GM08714 (cell line): ENCODE results near the gene CELSR1.

Source experiments
- H3K4me3 ChIP-seq: fragments of 200-500 bp; sonication (Bioruptor generic); 2 replicates; pipeline ENCODE4 v1.5.1; 2014; ENCODE audit warnings: mild to moderate bottlenecking, low read length, inconsistent platforms
- ZNF274 ChIP-seq: IDR thresholded peaks from 2 replicates; pipeline ENCODE4 v1.6.1; 2012; ENCODE audit warnings: mild to moderate bottlenecking, low read depth, low read length

Gene CELSR1

GRCh38 chr22:46353483-46354105, 183.8 kb downstream of the CELSR1 start:
- H3K4me3 ChIP-seq, result no peak overlapping the region
- TF ChIP-seq ZNF274, result no peak

- H3K4me3 ChIP-seq, result no peak overlapping the region
- TF ChIP-seq ZNF274, result no peak
Measured at GRCh38 chr22:46352691-46353386, 184.6 kb downstream of the CELSR1 start.

DNA sequence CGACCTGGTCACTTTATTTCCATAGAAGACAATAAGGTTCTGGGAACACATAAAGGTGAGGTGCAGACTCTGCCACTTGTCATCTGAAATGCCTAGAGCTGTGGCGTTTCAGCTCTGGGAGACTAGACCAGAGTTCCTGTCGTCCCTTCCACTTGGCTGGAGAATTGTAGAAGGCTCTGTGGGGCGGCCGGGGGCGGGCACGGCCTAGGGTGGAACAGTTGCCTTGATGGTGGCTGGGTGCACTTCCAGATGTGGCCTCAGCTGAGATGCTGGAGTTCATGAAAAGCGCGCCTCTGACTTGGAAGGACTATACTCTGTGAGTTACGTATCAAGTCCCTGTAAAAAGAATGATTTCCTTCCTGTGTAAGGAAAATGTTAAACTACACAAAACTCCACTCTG, 185.1 kb downstream of the CELSR1 start:
- no peak overlapping the region for H3K4me3 ChIP-seq
- TF ChIP-seq ZNF274, result no peak

- H3K4me3 ChIP-seq, result no peak overlapping the region
- no peak for TF ChIP-seq ZNF274
Measured at GRCh38 chr22:46351767-46352166, 185.7 kb downstream of the CELSR1 start.

- TF ChIP-seq ZNF274, result no peak
- no peak overlapping the region for H3K4me3 ChIP-seq
Measured at GRCh38 chr22:46351131-46351735, 186.2 kb downstream of the CELSR1 start.

DNA sequence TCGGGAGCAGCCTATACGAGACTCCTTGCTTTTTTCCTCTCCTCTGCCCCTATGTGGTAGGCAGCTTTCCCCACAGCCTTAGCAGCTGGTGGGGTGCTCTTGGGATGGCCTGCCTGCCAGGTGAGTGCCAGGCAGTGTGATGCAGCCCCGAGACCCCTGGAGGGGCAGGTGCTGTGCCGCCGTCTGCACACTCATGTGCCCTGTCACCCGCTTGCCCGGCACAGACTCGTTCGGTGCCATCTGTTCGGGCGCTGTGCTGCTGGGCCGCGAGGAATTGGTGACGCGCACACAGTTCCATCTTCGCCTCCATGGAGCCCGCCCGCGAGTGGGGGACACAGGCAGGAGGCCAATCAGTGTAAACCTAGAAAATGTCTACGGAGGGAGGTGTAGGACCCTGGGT, 186.8 kb downstream of the CELSR1 start:
- no peak overlapping the region for H3K4me3 ChIP-seq
- no peak for TF ChIP-seq ZNF274

GRCh38 chr22:46350121-46350520, 187.3 kb downstream of the CELSR1 start:
- no peak overlapping the region for H3K4me3 ChIP-seq
- TF ChIP-seq ZNF274, result no peak

DNA sequence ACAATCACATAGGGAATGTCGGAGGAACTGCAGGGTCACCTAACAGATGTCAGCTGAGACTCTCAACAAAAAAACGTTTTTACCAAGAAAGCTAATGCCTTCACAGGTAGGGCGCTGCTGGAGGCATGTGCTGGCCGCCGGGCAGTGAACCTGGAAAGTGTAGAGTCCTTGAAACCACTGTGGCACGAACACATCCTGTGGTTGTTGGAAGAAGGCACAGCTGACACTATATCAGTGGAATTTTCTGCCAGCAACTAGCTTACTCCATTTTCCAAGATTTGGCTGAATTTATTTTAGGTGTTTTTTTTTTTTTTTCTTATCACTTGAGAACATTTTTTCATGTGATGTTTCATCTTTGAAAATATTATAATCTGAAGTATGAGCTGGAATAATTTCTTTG, 187.7 kb downstream of the CELSR1 start:
- TF ChIP-seq ZNF274, result no peak
- no peak overlapping the region for H3K4me3 ChIP-seq

GRCh38 chr22:46349238-46349637, 188.2 kb downstream of the CELSR1 start:
- TF ChIP-seq ZNF274, result no peak
- no peak overlapping the region for H3K4me3 ChIP-seq

- TF ChIP-seq ZNF274, result no peak
- no peak overlapping the region for H3K4me3 ChIP-seq
Measured at GRCh38 chr22:46348099-46348695, 189.2 kb downstream of the CELSR1 start.

DNA sequence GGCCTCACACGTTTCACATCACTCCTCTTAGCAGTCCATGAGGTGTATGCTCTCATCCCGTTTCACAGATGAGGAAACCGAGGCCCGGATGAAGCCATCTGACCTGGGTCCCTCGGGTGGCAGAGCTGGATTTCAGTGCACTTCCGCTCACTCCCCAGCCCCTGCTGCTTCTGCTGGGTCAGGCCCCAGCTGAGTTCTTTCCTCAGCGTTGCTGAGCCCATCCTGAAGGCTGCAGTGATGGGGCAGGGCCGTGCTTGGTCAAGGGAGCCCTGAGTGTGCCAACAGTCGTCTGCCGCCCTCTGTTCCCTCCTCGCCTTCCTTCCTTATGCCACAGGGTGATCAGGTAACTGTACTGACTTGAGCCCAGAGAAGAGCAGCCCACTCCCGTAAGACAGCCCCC, 189.8 kb downstream of the CELSR1 start:
- no peak overlapping the region for H3K4me3 ChIP-seq
- no peak for TF ChIP-seq ZNF274

- no peak overlapping the region for H3K4me3 ChIP-seq
- TF ChIP-seq ZNF274, result no peak
Measured at GRCh38 chr22:46346680-46347405, 190.6 kb downstream of the CELSR1 start.

- no peak for TF ChIP-seq ZNF274
- no peak overlapping the region for H3K4me3 ChIP-seq
Measured at GRCh38 chr22:46340676-46341075, 196.7 kb downstream of the CELSR1 start.

GRCh38 chr22:46339956-46340355, 197.5 kb downstream of the CELSR1 start:
- no peak overlapping the region for H3K4me3 ChIP-seq
- TF ChIP-seq ZNF274, result no peak
